Suprapubic skin (tissue), 4 donors: Measurements from ENCODE around the gene NFATC2. TPM values are rescaled to one million over a fixed set of nuclear protein-coding genes. Genes with fewer than 3 reads are reported as not detected.

Source experiments
- DNase-seq, 2 donors: peaks; one replicate each; pipeline ENCODE4 v3.0.0-alpha.2; 2019; ENCODE audit warnings: low spot score in 2 of 2
- H3K27ac ChIP-seq: fragments of 200-600 bp; sonication (generic); one replicate; pipeline ENCODE4 v1.5.1; 2019
- H3K27me3 ChIP-seq: fragments of 200-600 bp; sonication (generic); one replicate; pipeline ENCODE4 v1.5.1; 2019
- H3K36me3 ChIP-seq: fragments of 200-600 bp; sonication (generic); one replicate; pipeline ENCODE4 v1.5.1; 2019
- H3K4me1 ChIP-seq: fragments of 200-600 bp; sonication (generic); one replicate; pipeline ENCODE4 v1.5.1; 2019
- H3K4me3 ChIP-seq: fragments of 200-600 bp; sonication (generic); one replicate; pipeline ENCODE4 v1.5.1; 2019; ENCODE audit warnings: mild to moderate bottlenecking
- H3K9me3 ChIP-seq: fragments of 200-600 bp; sonication (generic); one replicate; pipeline ENCODE4 v1.5.1; 2019
- EP300 ChIP-seq: sonication (generic); formaldehyde crosslinking; IDR thresholded peaks from one replicate; pipeline ENCODE4 v1.6.1; 2017; ENCODE audit warnings: antibody characterized with exemption
- POLR2A ChIP-seq, 2 donors: fragments of 450-650 bp; IDR thresholded peaks; one replicate each; pipeline ENCODE4 v1.6.1; 2017; ENCODE audit warnings: antibody characterized with exemption in 2 of 2, mild to moderate bottlenecking in 2 of 2, moderate library complexity in 2 of 2
- POLR2AphosphoS5 ChIP-seq, 3 donors: sonication (generic); formaldehyde crosslinking; IDR thresholded peaks; one replicate each; pipeline ENCODE4 v1.6.1; 2017; ENCODE audit warnings: antibody characterized with exemption in 3 of 3
- WGBS: methylation state at CpG from one replicate; pipeline ENCODE4 v1.1.5; 2018; 5-methylcytosine and 5-hydroxymethylcytosine counted together
- total RNA-seq, 4 donors: library from RNA; depleted of rRNA; stranded (reverse); fragments of >200 nt; gene quantifications; one replicate each; pipeline ENCODE4 v1.1.0, GENCODE V29; 2016
- TF ChIP-seq, protein P1 (sequence below), 2 donors: fragments of 200-600 bp in 1 of 2; fragments of 450-650 bp in 1 of 2; sonication (generic) in 1 of 2; IDR thresholded peaks; one replicate each; pipeline ENCODE4 v1.5.1; 2016 to 2019; ENCODE audit warnings: antibody characterized with exemption in 2 of 2, mild to moderate bottlenecking in 1 of 2, moderate library complexity in 1 of 2

NFATC2 gene
- total RNA-seq, 4 donors from 2014 or later: 5.4 to 15.7 (median 8.4) TPM

DNA sequence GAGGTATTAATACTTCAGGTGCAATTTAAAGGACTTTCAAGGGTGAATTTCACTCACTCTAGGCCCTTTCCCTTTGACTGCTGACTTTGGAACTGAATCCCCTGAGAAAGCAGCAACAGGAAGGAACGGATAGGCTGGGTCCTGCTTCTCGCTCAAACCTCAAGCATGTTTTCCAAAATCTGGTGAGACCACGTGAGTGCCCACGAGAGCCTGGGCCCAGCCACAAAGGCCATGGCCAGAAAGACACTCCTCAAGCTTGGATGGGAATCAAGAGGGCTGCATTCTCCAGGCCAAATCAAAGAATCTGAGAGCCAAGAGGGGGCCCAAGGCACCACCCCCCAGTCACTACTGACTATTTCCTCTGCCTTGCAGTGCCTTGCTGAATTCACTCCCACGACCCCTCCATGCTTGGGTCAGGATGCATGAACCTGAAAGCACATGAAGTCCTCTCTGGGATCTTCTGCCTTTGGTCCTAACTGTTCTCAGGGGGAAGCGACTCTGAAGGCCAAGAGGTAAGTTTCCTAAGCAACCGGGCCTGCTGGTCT is 146.1 kb downstream of the NFATC2 start:
- TF ChIP-seq POLR2A (IDR thresholded peaks at IDR 0.05): no peak
- TF ChIP-seq, protein P1, sequence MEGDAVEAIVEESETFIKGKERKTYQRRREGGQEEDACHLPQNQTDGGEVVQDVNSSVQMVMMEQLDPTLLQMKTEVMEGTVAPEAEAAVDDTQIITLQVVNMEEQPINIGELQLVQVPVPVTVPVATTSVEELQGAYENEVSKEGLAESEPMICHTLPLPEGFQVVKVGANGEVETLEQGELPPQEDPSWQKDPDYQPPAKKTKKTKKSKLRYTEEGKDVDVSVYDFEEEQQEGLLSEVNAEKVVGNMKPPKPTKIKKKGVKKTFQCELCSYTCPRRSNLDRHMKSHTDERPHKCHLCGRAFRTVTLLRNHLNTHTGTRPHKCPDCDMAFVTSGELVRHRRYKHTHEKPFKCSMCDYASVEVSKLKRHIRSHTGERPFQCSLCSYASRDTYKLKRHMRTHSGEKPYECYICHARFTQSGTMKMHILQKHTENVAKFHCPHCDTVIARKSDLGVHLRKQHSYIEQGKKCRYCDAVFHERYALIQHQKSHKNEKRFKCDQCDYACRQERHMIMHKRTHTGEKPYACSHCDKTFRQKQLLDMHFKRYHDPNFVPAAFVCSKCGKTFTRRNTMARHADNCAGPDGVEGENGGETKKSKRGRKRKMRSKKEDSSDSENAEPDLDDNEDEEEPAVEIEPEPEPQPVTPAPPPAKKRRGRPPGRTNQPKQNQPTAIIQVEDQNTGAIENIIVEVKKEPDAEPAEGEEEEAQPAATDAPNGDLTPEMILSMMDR (IDR thresholded peaks at IDR 0.05): no peak
- TF ChIP-seq POLR2AphosphoS5 (IDR thresholded peaks at IDR 0.05): no peak
- no peak for TF ChIP-seq EP300
- DNase-seq: no peak
- no peak overlapping the region for H3K27ac ChIP-seq
- H3K4me3 ChIP-seq: no peak overlapping the region
- 78% methylated on average over 6 of the region's 7 CpGs for WGBS
- no peaks in the 10 kb centered on the region for H3K27me3 ChIP-seq
- H3K9me3 ChIP-seq: no peaks in the 10 kb centered on the region
- no peaks in the 10 kb centered on the region for H3K36me3 ChIP-seq
- peaks cover 21% of the 10 kb centered on the region for H3K4me1 ChIP-seq

DNA sequence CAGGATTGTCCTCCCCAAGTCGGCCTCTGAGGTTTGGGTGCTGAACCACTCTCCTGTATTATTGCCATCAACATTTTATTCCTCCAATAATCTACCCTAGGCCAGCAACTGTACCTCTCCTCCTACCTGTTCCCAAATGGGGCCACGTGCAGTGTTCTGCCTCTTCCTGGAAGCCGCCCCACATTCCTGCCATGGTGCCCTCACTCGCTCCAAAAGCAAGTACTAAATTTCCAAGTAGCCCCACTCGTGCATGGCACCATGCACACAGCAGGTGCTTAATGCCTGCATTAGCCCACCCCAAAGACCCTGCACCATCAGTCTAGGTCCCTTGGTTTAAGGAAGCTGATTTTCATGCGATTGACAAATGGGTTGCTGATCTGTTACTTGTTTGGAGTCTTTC is 147.8 kb downstream of the NFATC2 start:
- Histone ChIP-seq H3K27ac (no peak overlapping the region), H3K36me3 (no peaks in the 10 kb centered on the region), H3K4me1 (peaks cover 36% of the 10 kb centered on the region), H3K27me3 (no peaks in the 10 kb centered on the region), H3K9me3 (no peaks in the 10 kb centered on the region), H3K4me3 (no peak overlapping the region)
- TF ChIP-seq, protein P1 (IDR thresholded peaks at IDR 0.05): no peak
- TF ChIP-seq POLR2AphosphoS5 (IDR thresholded peaks at IDR 0.05) (no peak), POLR2A (IDR thresholded peaks at IDR 0.05) (no peak), EP300 (no peak)
- DNase-seq: no peak
- WGBS: 88% methylated on average over 6 of the region's 6 CpGs

DNA sequence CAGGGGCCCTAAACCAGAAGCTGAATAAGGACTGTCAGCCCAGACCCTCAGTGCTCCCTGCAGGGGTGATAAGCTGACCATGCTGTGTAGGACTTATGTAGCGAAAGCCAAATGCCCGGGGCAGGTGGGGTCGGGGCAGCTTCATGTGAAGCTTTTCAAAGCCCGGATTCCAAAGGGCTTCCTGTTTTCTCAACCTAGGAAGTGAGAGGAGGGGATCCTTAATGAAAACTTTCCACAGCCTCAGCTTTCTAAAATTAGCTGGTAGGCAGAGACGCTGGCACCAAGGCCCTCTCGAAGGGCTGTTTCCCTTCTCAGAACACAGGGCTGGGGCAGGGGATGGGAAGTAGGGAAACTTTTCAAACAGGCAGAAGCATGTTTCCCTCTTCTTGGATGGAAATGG is 148.9 kb downstream of the NFATC2 start:
- peaks cover 46% of the 10 kb centered on the region for H3K4me1 ChIP-seq
- DNase-seq: no peak
- no peak overlapping the region for H3K27ac ChIP-seq
- no peaks in the 10 kb centered on the region for H3K27me3 ChIP-seq
- H3K9me3 ChIP-seq: no peaks in the 10 kb centered on the region
- no peaks in the 10 kb centered on the region for H3K36me3 ChIP-seq
- H3K4me3 ChIP-seq: no peak overlapping the region
- TF ChIP-seq POLR2AphosphoS5 (IDR thresholded peaks at IDR 0.05): no peak
- TF ChIP-seq POLR2A (IDR thresholded peaks at IDR 0.05): no peak
- TF ChIP-seq EP300: no peak
- TF ChIP-seq, protein P1 (IDR thresholded peaks at IDR 0.05): no peak
- 38% methylated on average over 3 of the region's 6 CpGs for WGBS

DNA sequence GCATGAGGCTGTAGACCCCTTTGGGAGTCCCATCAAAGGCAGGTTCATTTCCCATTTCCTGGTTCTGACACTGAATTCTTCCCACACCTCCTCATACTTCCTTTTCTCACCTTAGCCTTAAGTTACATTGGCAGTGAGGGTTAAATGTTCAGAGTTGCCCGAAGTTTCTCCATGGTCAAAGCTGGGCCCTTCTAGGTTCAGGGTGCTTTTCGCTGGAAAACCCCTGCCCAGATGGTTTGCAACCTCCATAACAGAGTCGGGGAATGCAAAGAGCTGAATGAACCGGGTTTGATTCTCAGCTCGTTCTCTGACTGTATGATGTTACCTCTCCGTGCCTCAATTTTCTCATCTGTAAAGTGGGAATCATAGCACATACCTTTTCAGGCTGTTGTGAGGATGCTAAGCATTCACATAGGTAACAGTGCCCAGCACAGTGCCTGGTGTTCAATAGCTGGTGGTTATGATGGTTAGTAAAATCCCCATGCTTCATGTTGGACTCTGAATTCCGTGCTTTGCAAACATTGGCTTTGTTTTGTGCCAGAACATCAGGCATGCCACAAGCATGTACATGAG is 149.8 kb downstream of the NFATC2 start:
- no peaks in the 10 kb centered on the region for H3K36me3 ChIP-seq
- H3K4me3 ChIP-seq: no peak overlapping the region
- no peaks in the 10 kb centered on the region for H3K9me3 ChIP-seq
- no peaks in the 10 kb centered on the region for H3K27me3 ChIP-seq
- H3K4me1 ChIP-seq: peaks cover 47% of the 10 kb centered on the region
- WGBS: 76% methylated on average over 7 of the region's 7 CpGs
- DNase-seq: no peak
- H3K27ac ChIP-seq: no peak overlapping the region
- TF ChIP-seq POLR2AphosphoS5 (IDR thresholded peaks at IDR 0.05): no peak
- TF ChIP-seq, protein P1 (IDR thresholded peaks at IDR 0.05): no peak

DNA sequence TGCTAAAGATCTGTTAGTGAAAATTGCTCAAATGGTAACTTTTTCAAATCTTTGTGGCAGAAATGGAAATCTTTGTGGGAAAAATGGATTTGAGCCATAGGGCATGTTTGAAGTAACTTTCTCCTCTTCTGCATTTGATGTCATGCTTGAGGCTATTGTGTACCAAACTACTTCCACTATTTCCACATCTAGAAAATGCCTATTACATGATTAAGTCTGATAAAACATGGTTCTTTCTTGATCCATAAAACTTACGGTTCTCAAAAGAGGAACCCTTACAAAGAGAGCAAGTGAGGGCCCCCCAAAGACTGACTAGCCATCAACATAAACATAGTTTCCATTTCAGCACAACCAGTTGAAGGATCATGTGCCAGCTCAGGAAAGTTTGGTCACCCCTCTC is 150.6 kb downstream of the NFATC2 start:
- H3K4me3 ChIP-seq: no peak overlapping the region
- no peaks in the 10 kb centered on the region for H3K27me3 ChIP-seq
- DNase-seq: no peak
- no peak overlapping the region for H3K27ac ChIP-seq
- no peak for TF ChIP-seq POLR2AphosphoS5 (IDR thresholded peaks at IDR 0.05)
- TF ChIP-seq EP300: no peak
- TF ChIP-seq, protein P1 (IDR thresholded peaks at IDR 0.05): no peak
- TF ChIP-seq POLR2A (IDR thresholded peaks at IDR 0.05): no peak
- 83% methylated on average over 1 of the region's 1 CpG for WGBS
- H3K4me1 ChIP-seq: peaks cover 47% of the 10 kb centered on the region
- H3K9me3 ChIP-seq: no peaks in the 10 kb centered on the region
- H3K36me3 ChIP-seq: no peaks in the 10 kb centered on the region
